Activated naive CD4-positive, alpha-beta T cell treated with Interleukin-2 at 50 U/mL for 16 hours (primary cell): ENCODE data around the gene SLC6A11.

Source experiments
- DNase-seq: peaks from one replicate; pipeline ENCODE4 v3.0.0-alpha.2; 2020

Gene SLC6A11

DNA sequence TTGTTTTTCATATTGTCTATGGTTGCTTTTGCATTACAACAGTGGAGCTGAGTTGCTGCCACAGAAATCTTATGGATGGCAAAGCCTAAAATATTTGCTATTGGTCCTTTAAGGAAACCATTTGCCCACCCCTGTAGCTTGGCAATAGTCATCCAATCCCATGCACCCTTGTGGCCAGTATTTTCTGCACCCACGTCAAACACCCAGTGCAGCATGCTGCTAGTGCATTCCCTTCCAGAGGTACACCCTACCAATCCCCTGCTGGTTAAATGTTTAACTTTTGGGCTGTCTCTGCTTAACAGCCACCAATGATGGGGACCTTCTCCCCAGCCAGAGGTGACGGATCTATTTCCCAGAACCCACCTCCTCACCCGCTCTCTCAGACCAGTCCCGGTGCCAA lies 23.8 kb upstream of the SLC6A11 start:
- no peak for DNase-seq

DNA sequence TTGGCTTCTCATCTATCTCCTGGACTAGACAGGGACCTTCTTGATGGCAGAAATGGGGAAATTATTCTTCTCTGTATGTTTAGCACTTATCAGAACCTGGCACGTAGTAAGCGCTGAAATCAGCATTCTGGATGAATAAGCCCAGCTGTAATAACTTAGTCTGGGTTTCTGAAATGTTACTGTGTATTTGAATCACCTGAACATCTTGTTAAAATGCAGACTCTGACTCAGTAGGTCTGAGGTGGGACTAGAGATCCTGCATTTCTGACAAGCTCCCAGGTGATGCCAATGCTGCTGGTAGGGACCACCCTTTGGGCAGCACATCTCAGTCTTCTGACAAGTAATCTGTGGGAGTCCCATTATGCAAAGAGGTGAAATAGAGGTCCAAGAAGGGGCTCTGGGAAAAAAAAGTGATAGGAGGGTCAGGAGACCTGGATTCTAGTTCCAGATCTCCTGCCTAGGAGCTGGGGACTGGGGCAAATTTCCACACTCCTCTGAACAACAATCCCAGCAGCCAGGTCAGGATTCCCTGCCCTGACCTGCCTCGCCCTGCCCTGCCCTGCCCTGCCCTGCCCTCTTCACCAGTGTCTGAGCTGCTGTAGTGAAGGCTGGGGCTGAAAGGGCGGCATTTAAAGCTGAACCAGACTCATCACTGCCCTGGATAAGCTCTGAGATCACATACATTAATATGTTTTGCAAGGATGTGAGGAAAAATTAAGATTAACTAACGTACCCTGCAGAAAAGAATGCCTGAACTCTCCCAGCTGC lies 17.2 kb upstream of the SLC6A11 start:
- no peak for DNase-seq

GRCh38 chr3:10804183-10804648 lies 11.8 kb upstream of the SLC6A11 start:
- DNase-seq = no peak

DNA sequence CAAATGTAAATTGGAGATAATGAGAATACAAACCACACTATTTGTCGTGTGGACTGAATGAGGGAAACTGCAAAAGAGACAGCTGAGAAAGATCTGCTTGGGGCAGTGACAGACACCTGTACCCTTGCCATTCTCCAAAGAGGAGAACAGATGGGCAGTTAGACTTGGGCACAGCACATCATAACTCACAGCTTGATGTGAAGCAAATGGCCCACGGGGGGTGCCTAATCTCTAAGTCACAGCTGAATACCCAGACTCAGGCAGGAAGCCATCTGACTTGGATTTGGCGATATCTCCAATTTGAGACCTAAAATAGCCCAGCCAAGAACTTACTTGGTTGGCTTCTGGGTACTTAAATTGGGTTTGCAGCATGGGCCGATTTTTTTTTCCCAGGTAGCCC lies 10.0 kb upstream of the SLC6A11 start:
- DNase-seq = no peak

- DNase-seq = no peak
Observed at GRCh38 chr3:10808130-10808735, 7.8 kb upstream of the SLC6A11 start.

- no peak for DNase-seq
Observed at GRCh38 chr3:10808974-10809373, 7.1 kb upstream of the SLC6A11 start.

GRCh38 chr3:10810376-10810775 lies 5.7 kb upstream of the SLC6A11 start:
- no peak for DNase-seq

DNA sequence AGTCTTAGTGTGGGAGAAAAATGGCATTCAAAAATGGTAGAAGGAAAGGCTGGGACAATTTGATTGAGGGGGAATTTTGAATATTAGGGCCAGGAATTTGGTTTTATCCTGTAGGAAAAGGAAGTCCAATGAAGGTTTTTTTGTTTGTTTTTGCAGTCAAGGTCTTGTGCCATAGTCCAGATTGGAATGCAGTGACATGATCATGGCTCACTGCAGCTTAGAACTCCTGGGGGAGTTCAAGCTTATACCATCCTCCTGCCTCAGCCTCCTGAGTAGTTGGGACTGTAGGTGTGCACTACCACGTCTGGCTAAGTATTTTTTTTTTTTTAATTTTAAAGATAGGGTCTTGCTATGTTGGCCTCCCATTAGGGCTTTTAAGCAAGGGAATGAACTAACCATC lies 2.6 kb upstream of the SLC6A11 start:
- no peak for DNase-seq

DNA sequence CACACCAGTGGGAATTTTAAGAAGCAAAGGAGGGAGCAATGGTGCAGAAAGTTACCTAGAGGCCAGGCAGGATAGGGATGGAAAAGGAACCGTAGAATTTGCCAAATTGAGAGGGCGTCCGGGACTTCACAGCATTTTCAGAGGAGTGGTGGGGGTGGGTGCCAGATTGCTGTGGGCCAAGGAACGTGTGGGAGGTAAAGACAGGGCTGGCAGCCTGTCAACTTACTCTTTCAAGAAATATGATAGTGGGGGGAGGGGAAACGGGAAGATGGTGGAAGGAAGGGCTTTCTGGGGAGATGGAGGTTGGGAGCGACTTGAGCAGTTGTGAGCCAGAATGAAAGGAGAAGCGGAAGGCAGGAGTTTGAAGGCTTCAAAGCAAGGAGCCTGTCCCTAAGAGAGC lies 1.4 kb upstream of the SLC6A11 start:
- no peak for DNase-seq

GRCh38 chr3:10815487-10815886 lies 541 bp upstream of the SLC6A11 start:
- no peak for DNase-seq

- DNase-seq = no peak
Observed at GRCh38 chr3:10816863-10817253, 830 bp downstream of the SLC6A11 start.

DNA sequence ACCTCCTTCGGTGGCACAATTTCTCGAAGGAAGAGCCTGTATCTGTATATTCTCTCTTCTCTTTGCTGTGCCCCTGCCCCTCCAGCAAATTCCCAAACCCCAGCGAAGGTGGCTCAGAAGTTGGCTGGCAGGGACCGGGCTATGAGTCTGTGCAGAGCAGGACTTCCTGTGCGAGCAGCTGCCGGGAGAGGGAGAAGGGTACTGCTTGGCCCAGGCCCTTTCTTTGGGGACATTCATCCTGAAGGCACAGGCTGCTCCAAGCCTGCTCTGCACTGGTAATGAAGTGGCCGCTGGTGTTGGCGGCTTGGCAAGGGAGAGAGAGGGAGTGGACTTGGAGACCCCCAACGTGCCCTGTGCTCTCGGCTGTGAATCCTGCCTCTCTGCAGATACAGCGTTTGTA lies 1.5 kb downstream of the SLC6A11 start:
- no peak for DNase-seq

DNA sequence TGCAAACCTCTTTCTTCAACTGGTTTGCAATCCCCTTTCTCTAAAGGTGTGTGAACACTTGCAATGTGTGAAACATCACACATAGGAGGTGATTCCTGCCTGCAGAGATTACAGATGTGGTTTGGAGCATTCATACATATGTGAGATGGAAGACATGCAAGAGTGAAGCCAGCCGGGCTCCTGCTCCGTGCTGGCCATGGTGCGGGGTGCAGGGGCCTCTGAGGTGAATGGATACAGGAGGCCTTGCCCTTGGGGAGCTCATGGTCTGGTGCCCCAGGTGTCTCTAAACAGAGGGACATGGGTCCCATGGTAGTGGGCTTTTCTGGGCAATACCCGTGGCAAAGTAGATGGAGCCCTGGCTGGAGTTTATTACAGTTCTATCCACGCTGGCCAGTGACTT lies 6.0 kb downstream of the SLC6A11 start:
- DNase-seq = no peak

DNA sequence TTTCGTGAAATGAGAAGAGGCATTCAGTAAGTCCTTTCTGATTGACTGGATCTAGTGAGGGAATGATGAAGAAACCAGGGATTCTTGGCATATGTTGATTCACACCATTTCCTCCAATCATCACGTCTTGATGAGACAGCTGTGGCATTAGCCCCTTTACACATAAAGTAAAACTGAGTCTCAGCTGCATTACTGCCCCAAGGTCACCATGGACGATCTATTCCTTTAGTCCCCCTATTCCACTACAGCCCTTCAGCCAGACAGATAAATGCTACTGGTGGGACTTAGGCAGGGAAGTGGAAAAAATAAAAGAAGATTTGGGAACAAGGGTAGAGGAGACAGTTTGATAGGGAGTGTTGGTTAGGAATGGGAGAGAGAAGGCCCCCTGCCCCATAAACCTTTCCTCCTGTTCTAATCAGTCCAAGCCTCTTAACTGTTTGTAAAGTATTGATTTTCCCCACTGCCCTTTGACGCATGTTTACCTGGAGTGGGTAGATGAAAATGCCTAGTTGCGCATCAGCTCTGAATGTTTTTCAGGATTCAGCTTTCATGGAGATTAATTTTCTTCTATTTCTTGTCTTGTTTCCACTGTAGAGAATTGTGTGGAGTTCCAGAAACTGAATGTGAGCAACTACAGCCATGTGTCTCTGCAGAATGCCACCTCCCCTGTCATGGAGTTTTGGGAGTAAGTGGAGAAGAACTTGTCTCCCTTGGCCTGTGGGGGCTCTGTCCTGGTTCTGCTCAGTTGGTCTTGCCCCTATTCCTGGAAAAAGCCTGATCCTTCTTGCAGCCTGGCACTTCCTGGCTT lies 6.9 kb downstream of the SLC6A11 start:
- no peak for DNase-seq

GRCh38 chr3:10823516-10823818 lies 7.4 kb downstream of the SLC6A11 start:
- no peak for DNase-seq

- no peak for DNase-seq
Observed at GRCh38 chr3:10824468-10824867, 8.4 kb downstream of the SLC6A11 start.

GRCh38 chr3:10833855-10834414 lies 17.9 kb downstream of the SLC6A11 start:
- no peak for DNase-seq

- DNase-seq = no peak
Observed at GRCh38 chr3:10834951-10835350, 18.9 kb downstream of the SLC6A11 start.

DNA sequence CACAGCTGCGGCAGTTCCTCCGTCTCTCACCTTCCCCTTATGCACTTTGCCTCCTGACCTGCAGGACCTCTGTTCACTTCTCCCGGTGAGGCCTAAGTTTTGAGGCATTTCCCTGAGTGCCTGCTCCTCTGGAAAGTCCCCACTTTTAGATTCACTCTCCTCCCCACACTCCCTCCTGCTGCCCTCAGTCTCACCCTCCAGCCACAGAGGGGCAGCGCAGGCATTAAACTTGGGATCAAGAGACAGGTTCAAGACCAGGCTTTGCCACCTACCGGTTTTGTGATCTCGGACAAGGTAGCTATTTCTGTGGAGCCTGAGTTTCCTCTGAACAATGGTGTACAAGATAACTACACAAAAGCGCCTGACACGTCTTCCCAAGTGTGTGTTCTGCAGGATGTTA lies 19.4 kb downstream of the SLC6A11 start:
- DNase-seq = no peak

DNA sequence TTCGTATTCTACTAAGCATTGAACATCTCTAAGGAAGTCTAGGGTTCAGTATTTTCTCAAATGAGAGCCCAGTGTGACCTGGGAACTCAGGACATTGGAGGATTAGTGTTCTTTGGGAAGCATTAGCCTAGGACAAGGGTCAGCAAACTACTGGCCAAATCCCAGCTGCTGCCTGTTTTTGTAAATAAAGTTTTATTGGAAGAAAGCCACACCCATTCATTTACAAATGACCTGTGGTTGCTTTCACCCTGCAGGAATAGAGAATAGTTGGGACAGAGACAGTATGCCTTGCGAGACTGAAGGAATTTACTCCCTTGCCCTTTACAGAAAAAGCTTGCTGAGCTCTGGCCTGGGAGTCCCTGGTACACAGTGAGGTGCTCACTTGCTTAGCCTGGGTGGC lies 20.6 kb downstream of the SLC6A11 start:
- DNase-seq = no peak

DNA sequence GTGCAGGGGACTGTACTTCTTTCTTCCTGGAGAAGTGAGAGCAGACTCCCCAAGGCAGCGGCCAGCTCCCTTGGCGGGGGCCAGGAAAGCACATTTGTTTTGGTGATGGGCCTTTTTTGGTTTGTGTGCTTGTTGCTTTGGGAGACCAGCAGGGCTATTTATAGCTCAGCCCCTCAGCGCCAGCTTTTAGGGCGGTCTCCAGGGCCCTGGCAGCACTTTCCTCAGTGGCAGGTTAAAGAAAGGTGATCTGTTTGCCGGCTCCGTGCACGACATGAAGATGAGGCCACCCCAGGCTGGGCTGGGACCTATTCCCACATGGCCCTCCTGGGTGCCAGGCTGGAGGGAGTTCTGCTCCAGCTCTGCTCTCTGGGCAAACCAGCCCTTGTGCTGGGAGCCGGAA lies 21.8 kb downstream of the SLC6A11 start:
- no peak for DNase-seq

DNA sequence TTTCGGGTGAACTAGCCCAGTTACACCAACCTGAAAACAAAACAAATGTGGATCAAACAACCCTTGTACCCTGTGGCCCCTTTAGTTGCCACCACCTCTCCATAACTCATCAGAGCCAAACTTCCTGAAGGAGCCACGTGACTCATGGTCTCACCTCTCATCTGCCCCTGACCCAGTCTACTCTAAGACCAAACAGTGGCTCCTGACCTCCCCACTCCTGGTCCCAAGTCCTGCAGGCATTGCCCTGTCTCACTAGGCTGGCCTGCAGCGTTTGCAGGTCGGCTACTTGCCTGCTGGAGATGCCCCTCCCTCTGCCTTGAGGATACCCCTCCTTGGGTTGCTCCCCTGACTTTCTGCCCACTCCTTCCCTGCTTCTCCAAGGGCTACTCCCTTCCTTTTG lies 23.1 kb downstream of the SLC6A11 start:
- no peak for DNase-seq

DNA sequence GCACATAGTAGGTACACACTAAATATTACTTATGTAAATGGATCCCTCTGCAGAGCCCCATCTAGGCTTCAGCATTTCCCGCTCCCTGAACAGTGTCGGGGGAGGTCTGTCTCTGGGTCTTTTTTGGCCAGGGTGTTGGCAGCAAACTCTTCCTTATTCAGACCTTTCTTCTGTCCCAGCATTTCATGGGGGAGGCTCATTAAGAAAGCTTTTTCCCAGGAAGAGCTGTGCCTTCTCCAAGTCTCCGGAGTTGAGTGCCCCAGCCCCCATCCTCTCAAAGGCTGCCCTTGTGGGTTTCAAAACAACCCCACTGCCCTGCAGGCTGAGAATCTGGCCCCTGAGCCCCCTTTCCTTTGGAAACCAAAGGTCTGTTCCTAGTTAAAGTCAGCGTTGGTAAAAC lies 25.1 kb downstream of the SLC6A11 start:
- DNase-seq = no peak

GRCh38 chr3:10843378-10843777 lies 27.4 kb downstream of the SLC6A11 start:
- no peak for DNase-seq
